ENCODE measurements around the gene MSRB1. TPM values are rescaled to one million over a fixed set of nuclear protein-coding genes. Genes with fewer than 3 reads are reported as not detected.

MSRB1 gene
- total RNA-seq, 1 experiment from 2014 or later = 18.3 TPM

- DNase-seq (ENCODE audit: low read depth, low spot score) (no peak), ATAC-seq (no peak)
- Histone ChIP-seq H3K9me3 (ENCODE audit: control insufficient read depth in 1 of 2, insufficient read depth in 1 of 2, low read depth in 1 of 2, low read length in 2 of 2) (no peaks in the 10 kb centered on the region), H3K27me3 (ENCODE audit: insufficient read depth, low read length) (peaks cover 6% of the 10 kb centered on the region; the same call in 1 of the 2 replicates), H3K36me3 (ENCODE audit: control insufficient read depth in 1 of 2, insufficient read depth in 2 of 2, low read length in 2 of 2) (no peaks in the 10 kb centered on the region), H3K79me2 (ENCODE audit: insufficient read depth, low read length) (no peaks in the 10 kb centered on the region), H3K9ac (ENCODE audit: low read length) (no peak overlapping the region), H3K4me2 (ENCODE audit: low read length) (no peak overlapping the region), H2AFZ (ENCODE audit: low read depth, low read length, poor library complexity, severe bottlenecking) (no peak overlapping the region), H3K27ac (ENCODE audit: low read depth, low read length) (no peak overlapping the region), H4K20me1 (ENCODE audit: insufficient read depth) (no peaks in the 10 kb centered on the region), H3K4me3 (replicated peaks in 1 of 2; ENCODE audit: low read depth in 1 of 2, low read length in 2 of 2) (no peak overlapping the region), H3K9me2 (ENCODE audit: insufficient read depth) (no peaks in the 10 kb centered on the region), H3K4me1 (ENCODE audit: control insufficient read depth in 1 of 2, insufficient read depth in 2 of 2, low read length in 2 of 2) (peaks cover 2 to 10% of the 10 kb centered on the region in 2 experiments; a peak in 2 of 4 replicates)
- TF ChIP-seq SRF (IDR thresholded peaks at IDR 0.05; ENCODE audit: low read depth) (no peak), SP1 (IDR thresholded peaks at IDR 0.05; ENCODE audit: low read depth) (no peak), EGR1 (IDR thresholded peaks at IDR 0.05; ENCODE audit: low read depth) (no peak)
- ChIA-PET POLR2A (no interaction called here), CTCF (no interaction called here), RAD21 (ENCODE audit: low non-redundant PET in 1 of 2, low total read pairs in 2 of 2, uncharacterized antibody in 2 of 2, unreplicated experiment in 2 of 2) (no interaction called here)
- BruUV-seq (replicated peaks) = no TSS peak
- intact Hi-C loops (cut with micrococcal nuclease) = no loop called here
These were observed 46.9 kb downstream of the MSRB1 start for GRCh38 chr16:1895949-1896675.

- Histone ChIP-seq H3K9ac (ENCODE audit: low read length) (no peak overlapping the region), H3K36me3 (ENCODE audit: control insufficient read depth in 1 of 2, insufficient read depth in 2 of 2, low read length in 2 of 2) (no peaks in the 10 kb centered on the region), H3K4me2 (ENCODE audit: low read length) (no peak overlapping the region), H3K4me1 (ENCODE audit: control insufficient read depth in 1 of 2, insufficient read depth in 2 of 2, low read length in 2 of 2) (peaks cover 2 to 5% of the 10 kb centered on the region in 2 experiments; a peak in 2 of 4 replicates), H3K9me3 (ENCODE audit: control insufficient read depth in 1 of 2, insufficient read depth in 1 of 2, low read depth in 1 of 2, low read length in 2 of 2) (no peaks in the 10 kb centered on the region), H3K27me3 (ENCODE audit: insufficient read depth, low read length) (peaks cover 14% of the 10 kb centered on the region; the same call in 1 of the 2 replicates), H3K79me2 (ENCODE audit: insufficient read depth, low read length) (no peaks in the 10 kb centered on the region), H3K27ac (ENCODE audit: low read depth, low read length) (no peak overlapping the region), H4K20me1 (ENCODE audit: insufficient read depth) (no peaks in the 10 kb centered on the region), H3K9me2 (ENCODE audit: insufficient read depth) (no peaks in the 10 kb centered on the region), H3K4me3 (replicated peaks in 1 of 2; ENCODE audit: low read depth in 1 of 2, low read length in 2 of 2) (no peak overlapping the region), H2AFZ (ENCODE audit: low read depth, low read length, poor library complexity, severe bottlenecking) (no peak overlapping the region)
- ChIA-PET POLR2A (no interaction called here), RAD21 (ENCODE audit: low non-redundant PET in 1 of 2, low total read pairs in 2 of 2, uncharacterized antibody in 2 of 2, unreplicated experiment in 2 of 2) (no interaction called here), CTCF (no interaction called here)
- no peak for DNase-seq (ENCODE audit: low read depth, low spot score)
- no peak for ATAC-seq
- TF ChIP-seq ZNF274 (IDR thresholded peaks at IDR 0.05; ENCODE audit: low read depth, low read length) (no peak), MAX (IDR thresholded peaks at IDR 0.05) (no peak), EZH2phosphoT487 (IDR thresholded peaks at IDR 0.05; ENCODE audit: borderline replicate concordance) (no peak), REST (IDR thresholded peaks at IDR 0.05; ENCODE audit: low read depth) (no peak), EZH2 (IDR thresholded peaks at IDR 0.05) (no peak)
- BruUV-seq (replicated peaks) = no TSS peak
- intact Hi-C loops (cut with micrococcal nuclease) = no loop called here
These were observed 47.9 kb downstream of the MSRB1 start for GRCh38 chr16:1895068-1895467.

Measured in HCT116 (cell line).